ENCODE data around the gene AMZ1. TPM values are rescaled to one million over a fixed set of nuclear protein-coding genes. Genes with fewer than 3 reads are reported as not detected.
A peak's percentile ranks its signal among the peaks of the same experiment; 100 is the strongest.
"Not testable (repeated sequence)": the region's sequence is repeated elsewhere in the genome, so short reads cannot be mapped to it uniquely, and the experiment has no call there.

Gene AMZ1
- total RNA-seq, 2 donors from 2014 or later, result not detected

DNA sequence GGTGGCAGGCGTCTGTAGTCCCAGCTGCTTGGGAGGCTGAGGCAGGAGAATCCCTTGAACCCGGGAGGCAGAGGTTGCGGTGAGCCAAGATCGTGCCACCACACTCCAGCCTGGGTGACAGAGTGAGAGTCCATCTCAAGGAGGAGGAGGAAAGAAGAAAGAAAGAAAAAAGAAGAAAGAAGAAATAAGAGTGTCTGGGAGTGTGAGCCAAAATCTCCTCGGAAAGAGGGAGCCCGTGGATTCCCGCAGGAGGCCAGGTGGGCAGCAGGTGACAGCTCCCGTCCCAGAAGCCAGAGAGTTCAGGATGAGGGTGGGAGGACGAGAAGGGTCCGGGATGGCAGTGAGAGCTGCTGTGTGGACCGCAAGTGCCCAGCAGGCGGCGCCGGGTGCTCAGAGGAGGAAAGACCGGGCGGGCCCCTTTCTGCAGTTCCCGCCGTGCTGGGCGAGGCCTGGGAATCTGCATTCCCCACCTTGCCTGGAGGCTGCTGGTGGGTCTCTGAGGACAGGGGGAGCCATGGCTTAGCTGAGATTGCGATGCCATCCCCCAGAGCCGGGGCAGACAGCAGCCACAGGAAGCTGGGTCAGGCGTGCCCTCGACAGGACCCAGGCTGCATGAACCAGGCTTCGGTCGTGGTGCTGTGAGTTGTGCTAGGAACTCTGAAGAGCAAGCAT lies 17.1 kb upstream of the AMZ1 start:
- H3K4me1 ChIP-seq, result no peaks in the 10 kb centered on the region
- H3K4me3 ChIP-seq, result no peak overlapping the region
- ATAC-seq (peak; percentile 75), DNase-seq (peak; percentile 58 to 66 (median 62))
- intact Hi-C loops (cut with DNase I), result no loop called here
- TF ChIP-seq CTCF (IDR thresholded peaks at IDR 0.05), result peak; percentile 30 to 75 (median 62)
- TF ChIP-seq POLR2A (IDR thresholded peaks at IDR 0.05), result no peak
- H3K9me3 ChIP-seq, result peaks cover 0 to 3% (median 0%) of the 10 kb centered on the region in 3 donors
- H3K27ac ChIP-seq, result no peak overlapping the region
- no peaks in the 10 kb centered on the region for H3K36me3 ChIP-seq (replicated peaks in 1 of 2; ENCODE audit: insufficient read depth in 1 of 2, low read depth in 2 of 2)
- no peaks in the 10 kb centered on the region for H3K27me3 ChIP-seq
- WGBS, 2 donors, result 12 to 19% methylated on average over 14 to 25 of the region's 25 CpGs

DNA sequence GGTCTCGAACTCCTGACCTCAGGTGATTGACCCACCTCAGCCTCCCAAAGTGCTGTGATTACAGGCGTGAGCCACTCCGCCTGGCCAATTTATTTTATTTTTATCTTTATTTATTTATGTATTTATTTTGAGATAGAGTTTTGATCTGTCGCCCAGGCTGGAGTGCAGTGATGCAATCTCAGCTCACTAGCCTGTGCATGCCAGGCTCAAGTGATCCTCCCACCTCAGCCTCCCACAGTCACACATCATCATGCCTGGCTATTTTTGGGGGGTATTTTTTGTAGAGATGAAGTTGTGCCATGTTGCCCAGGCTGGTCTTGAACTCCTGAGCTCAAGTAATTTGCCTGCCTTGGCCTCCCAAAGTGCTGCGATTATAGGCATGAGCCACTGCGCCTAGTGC lies 14.8 kb upstream of the AMZ1 start:
- 47 to 48% methylated on average over 4 to 6 of the region's 6 CpGs for WGBS, 2 donors
- H3K4me1 ChIP-seq; H3K27ac ChIP-seq; DNase-seq; intact Hi-C loops (cut with DNase I); H3K27me3 ChIP-seq; H3K4me3 ChIP-seq; H3K9me3 ChIP-seq; H3K36me3 ChIP-seq (replicated peaks in 1 of 2; ENCODE audit: insufficient read depth in 1 of 2, low read depth in 2 of 2); ATAC-seq: not testable (repeated sequence)

- no peak for TF ChIP-seq CTCF (IDR thresholded peaks at IDR 0.05)
- no peak for TF ChIP-seq POLR2A (IDR thresholded peaks at IDR 0.05)
- ATAC-seq, result no peak
- Histone ChIP-seq H3K36me3 (replicated peaks in 1 of 2; ENCODE audit: insufficient read depth in 1 of 2, low read depth in 2 of 2) (no peaks in the 10 kb centered on the region), H3K4me3 (no peak overlapping the region), H3K27ac (no peak overlapping the region), H3K9me3 (peaks cover 0 to 3% (median 0%) of the 10 kb centered on the region in 3 donors), H3K4me1 (no peaks in the 10 kb centered on the region), H3K27me3 (no peaks in the 10 kb centered on the region)
- DNase-seq, result no peak
- intact Hi-C loops (cut with DNase I), result no loop called here
These were observed 14.1 kb upstream of the AMZ1 start for GRCh38 chr7:2673934-2674333.

DNA sequence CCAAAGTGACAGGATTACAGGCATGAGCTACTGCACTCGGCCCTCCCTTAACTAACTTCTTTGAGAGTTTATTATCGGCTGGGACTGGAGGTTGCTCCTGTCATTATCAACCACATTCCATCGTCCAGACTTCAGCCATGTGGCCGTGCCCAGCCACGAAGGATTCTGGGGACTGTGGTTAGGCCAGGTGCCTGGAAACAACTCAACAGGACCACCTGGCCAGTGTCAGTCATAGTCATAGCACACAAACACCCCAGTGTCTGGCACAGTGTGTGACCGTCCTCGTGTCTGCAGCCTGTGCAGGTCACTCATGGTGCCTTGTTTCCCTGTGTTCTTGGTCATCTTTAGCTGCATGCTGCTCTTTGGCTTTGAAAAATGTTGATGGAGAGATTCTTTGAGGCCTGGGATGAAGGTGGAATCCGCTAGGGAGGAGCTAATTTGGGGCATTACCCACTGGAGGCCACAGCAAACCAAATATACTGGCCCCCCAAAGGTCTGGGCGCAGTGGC lies 12.7 kb upstream of the AMZ1 start:
- WGBS, 2 donors, result 67 to 73% methylated on average over 5 to 9 of the region's 9 CpGs
- ATAC-seq (no peak), DNase-seq (no peak)
- TF ChIP-seq CTCF (IDR thresholded peaks at IDR 0.05), result no peak
- TF ChIP-seq POLR2A (IDR thresholded peaks at IDR 0.05), result no peak
- Histone ChIP-seq H3K27me3 (no peaks in the 10 kb centered on the region), H3K9me3 (peaks cover 0 to 3% (median 0%) of the 10 kb centered on the region in 3 donors), H3K27ac (no peak overlapping the region), H3K4me3 (no peak overlapping the region), H3K36me3 (replicated peaks in 1 of 2; ENCODE audit: insufficient read depth in 1 of 2, low read depth in 2 of 2) (no peaks in the 10 kb centered on the region), H3K4me1 (no peaks in the 10 kb centered on the region)
- intact Hi-C loops (cut with DNase I), result no loop called here

GRCh38 chr7:2676576-2676975 lies 11.4 kb upstream of the AMZ1 start:
- H3K27ac ChIP-seq; H3K36me3 ChIP-seq (replicated peaks in 1 of 2; ENCODE audit: insufficient read depth in 1 of 2, low read depth in 2 of 2); H3K9me3 ChIP-seq; DNase-seq; intact Hi-C loops (cut with DNase I); H3K4me1 ChIP-seq; H3K4me3 ChIP-seq; H3K27me3 ChIP-seq; ATAC-seq: not testable (repeated sequence)
- no CpG with 5 or more reads among the region's 8 CpGs for WGBS, 2 donors

DNA sequence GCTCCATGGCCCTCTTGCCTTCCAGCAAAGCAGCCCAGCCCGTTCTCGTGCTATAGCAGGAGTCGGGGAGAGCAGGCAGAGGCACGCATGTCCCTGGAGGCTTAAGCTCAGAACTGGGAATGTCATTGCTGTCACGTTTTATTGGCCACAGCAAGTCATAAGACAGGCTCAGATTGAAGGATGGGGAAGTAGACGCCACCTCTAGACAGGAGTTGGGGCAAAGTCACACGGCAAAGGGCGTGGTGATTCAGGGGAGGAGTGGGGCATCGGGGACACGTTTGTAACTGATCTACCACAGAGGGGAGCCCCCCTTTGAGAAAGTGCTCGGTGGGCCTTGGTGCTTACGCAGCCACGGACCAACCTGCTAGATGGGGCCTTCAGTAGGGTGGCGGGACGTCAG lies 9.5 kb upstream of the AMZ1 start:
- H3K27me3 ChIP-seq; intact Hi-C loops (cut with DNase I); H3K4me3 ChIP-seq; H3K9me3 ChIP-seq; ATAC-seq; H3K36me3 ChIP-seq (replicated peaks in 1 of 2; ENCODE audit: insufficient read depth in 1 of 2, low read depth in 2 of 2); H3K27ac ChIP-seq; H3K4me1 ChIP-seq; DNase-seq: not testable (repeated sequence)
- 77 to 85% methylated on average over 10 to 13 of the region's 15 CpGs for WGBS, 2 donors

Measured in body of pancreas (tissue), 4 donors.